OCI-LY3 (cell line): ENCODE data around the gene CYP4F3.

Experiments used
- EZH2phosphoT487 ChIP-seq: fragments of 200-600 bp; shearing (Covaris generic); IDR thresholded peaks from 2 replicates; pipeline ENCODE4 v1.6.1; 2018; ENCODE audit warnings: antibody characterized with exemption, mixed run types, low read depth
- TF ChIP-seq, protein P1 (sequence below): fragments of 200-600, 300-600 bp; sonication (generic); IDR thresholded peaks from 2 replicates; pipeline ENCODE4 v1.5.1; 2014; ENCODE audit warnings: antibody characterized with exemption, low read length, low read depth

DNA sequence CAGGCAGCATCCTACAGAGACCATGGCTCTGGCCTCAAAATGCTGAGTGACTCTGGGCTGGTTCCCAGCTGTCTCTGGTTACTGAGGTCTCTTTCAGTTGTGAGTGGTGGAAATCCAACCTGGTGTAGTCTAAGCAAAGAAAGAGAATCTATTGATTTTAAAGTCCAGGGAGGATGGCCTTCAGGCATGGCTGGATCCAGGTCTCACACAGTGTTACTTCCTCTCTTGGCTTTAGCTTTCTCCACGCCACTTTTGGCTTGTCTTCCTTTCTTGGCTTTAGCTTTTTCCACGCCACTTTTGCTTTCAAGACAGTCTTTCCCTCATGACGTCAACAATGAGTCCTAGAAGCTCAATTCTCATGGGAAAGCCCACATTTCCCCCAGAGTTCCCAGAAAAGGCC, 4.1 kb downstream of the CYP4F3 start:
- TF ChIP-seq, protein P1, sequence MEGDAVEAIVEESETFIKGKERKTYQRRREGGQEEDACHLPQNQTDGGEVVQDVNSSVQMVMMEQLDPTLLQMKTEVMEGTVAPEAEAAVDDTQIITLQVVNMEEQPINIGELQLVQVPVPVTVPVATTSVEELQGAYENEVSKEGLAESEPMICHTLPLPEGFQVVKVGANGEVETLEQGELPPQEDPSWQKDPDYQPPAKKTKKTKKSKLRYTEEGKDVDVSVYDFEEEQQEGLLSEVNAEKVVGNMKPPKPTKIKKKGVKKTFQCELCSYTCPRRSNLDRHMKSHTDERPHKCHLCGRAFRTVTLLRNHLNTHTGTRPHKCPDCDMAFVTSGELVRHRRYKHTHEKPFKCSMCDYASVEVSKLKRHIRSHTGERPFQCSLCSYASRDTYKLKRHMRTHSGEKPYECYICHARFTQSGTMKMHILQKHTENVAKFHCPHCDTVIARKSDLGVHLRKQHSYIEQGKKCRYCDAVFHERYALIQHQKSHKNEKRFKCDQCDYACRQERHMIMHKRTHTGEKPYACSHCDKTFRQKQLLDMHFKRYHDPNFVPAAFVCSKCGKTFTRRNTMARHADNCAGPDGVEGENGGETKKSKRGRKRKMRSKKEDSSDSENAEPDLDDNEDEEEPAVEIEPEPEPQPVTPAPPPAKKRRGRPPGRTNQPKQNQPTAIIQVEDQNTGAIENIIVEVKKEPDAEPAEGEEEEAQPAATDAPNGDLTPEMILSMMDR: no peak
- no peak for TF ChIP-seq EZH2phosphoT487
